ENCODE data around the gene CAMLG. TPM values are rescaled to one million over a fixed set of nuclear protein-coding genes. Genes with fewer than 3 reads are reported as not detected.

CAMLG gene
- total and polyA plus RNA-seq, 9 of the 15 experiments (the other 6 are each of a cell fraction or from before 2014, with no cell fraction given): 11.3 to 22.0 (median 16.3) TPM

DNA sequence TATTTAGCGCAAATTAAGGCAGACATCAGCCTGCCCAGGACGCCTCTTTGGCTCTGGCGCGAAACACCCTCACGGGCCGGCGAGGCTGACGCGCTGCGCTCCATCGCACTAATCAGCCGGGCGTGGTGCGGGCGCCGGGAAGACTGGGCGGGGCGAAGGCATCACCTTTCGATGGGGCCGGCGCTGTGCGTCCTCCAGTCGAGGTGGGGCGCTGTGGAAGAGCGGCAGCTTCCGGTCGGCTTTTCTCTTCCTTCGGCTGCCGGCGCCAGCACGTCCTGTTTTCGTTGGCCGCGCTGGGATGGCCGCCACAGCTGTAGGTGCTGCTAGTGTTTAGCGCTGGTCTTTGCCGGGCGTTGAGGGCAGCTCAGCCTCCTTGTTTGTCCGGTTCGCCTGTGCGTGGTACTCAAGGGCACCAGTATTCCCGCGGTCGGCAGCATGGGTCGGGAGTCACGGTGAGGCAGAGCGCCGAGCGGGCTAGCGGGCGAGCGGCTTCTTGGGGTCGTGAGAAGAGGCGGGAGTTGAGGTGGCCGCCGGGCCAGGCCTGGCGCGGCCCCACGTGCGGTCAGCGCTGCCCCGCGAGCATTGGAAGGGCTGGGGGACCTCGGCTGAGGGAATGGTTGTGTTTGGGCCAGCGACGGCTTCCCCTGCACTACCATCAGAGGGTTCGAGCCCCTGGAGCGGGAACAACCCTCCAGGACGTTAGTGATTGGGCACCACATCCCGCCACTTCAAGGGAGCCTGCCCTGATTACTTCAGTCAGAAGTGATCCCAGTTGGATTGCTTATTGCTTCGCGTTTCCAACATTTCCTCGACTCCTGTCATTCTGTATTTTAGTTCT lies 20.4 kb downstream of the CAMLG start, which contains the start of gene DDX46 (continued):
- TF ChIP-seq TARDBP (IDR thresholded peaks at IDR 0.05): peak; percentile 13; the same call in 1 of the 2 replicates
- no peak for TF ChIP-seq ZNF354B (CRISPR knock-in tag; IDR thresholded peaks at IDR 0.05)
- TF ChIP-seq SMAD4 (CRISPR knock-in tag; conservative IDR thresholded peaks at IDR 0.05): peak; percentile 70
- TF ChIP-seq PML (IDR thresholded peaks at IDR 0.05; ENCODE audit: low read length): peak; percentile 86
- TF ChIP-seq GATAD2B (IDR thresholded peaks at IDR 0.05; ENCODE audit: borderline replicate concordance): peak; percentile 26; the same call in 1 of the 2 replicates
- TF ChIP-seq, protein P1, sequence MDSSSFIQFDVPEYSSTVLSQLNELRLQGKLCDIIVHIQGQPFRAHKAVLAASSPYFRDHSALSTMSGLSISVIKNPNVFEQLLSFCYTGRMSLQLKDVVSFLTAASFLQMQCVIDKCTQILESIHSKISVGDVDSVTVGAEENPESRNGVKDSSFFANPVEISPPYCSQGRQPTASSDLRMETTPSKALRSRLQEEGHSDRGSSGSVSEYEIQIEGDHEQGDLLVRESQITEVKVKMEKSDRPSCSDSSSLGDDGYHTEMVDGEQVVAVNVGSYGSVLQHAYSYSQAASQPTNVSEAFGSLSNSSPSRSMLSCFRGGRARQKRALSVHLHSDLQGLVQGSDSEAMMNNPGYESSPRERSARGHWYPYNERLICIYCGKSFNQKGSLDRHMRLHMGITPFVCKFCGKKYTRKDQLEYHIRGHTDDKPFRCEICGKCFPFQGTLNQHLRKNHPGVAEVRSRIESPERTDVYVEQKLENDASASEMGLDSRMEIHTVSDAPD (CRISPR knock-in tag; IDR thresholded peaks at IDR 0.05): no peak
- TF ChIP-seq, protein P2, sequence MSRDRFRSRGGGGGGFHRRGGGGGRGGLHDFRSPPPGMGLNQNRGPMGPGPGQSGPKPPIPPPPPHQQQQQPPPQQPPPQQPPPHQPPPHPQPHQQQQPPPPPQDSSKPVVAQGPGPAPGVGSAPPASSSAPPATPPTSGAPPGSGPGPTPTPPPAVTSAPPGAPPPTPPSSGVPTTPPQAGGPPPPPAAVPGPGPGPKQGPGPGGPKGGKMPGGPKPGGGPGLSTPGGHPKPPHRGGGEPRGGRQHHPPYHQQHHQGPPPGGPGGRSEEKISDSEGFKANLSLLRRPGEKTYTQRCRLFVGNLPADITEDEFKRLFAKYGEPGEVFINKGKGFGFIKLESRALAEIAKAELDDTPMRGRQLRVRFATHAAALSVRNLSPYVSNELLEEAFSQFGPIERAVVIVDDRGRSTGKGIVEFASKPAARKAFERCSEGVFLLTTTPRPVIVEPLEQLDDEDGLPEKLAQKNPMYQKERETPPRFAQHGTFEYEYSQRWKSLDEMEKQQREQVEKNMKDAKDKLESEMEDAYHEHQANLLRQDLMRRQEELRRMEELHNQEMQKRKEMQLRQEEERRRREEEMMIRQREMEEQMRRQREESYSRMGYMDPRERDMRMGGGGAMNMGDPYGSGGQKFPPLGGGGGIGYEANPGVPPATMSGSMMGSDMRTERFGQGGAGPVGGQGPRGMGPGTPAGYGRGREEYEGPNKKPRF (IDR thresholded peaks at IDR 0.05; ENCODE audit: low read depth, low read length): no peak
- TF ChIP-seq, protein P3, sequence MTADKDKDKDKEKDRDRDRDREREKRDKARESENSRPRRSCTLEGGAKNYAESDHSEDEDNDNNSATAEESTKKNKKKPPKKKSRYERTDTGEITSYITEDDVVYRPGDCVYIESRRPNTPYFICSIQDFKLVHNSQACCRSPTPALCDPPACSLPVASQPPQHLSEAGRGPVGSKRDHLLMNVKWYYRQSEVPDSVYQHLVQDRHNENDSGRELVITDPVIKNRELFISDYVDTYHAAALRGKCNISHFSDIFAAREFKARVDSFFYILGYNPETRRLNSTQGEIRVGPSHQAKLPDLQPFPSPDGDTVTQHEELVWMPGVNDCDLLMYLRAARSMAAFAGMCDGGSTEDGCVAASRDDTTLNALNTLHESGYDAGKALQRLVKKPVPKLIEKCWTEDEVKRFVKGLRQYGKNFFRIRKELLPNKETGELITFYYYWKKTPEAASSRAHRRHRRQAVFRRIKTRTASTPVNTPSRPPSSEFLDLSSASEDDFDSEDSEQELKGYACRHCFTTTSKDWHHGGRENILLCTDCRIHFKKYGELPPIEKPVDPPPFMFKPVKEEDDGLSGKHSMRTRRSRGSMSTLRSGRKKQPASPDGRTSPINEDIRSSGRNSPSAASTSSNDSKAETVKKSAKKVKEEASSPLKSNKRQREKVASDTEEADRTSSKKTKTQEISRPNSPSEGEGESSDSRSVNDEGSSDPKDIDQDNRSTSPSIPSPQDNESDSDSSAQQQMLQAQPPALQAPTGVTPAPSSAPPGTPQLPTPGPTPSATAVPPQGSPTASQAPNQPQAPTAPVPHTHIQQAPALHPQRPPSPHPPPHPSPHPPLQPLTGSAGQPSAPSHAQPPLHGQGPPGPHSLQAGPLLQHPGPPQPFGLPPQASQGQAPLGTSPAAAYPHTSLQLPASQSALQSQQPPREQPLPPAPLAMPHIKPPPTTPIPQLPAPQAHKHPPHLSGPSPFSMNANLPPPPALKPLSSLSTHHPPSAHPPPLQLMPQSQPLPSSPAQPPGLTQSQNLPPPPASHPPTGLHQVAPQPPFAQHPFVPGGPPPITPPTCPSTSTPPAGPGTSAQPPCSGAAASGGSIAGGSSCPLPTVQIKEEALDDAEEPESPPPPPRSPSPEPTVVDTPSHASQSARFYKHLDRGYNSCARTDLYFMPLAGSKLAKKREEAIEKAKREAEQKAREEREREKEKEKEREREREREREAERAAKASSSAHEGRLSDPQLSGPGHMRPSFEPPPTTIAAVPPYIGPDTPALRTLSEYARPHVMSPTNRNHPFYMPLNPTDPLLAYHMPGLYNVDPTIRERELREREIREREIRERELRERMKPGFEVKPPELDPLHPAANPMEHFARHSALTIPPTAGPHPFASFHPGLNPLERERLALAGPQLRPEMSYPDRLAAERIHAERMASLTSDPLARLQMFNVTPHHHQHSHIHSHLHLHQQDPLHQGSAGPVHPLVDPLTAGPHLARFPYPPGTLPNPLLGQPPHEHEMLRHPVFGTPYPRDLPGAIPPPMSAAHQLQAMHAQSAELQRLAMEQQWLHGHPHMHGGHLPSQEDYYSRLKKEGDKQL (CRISPR knock-in tag; IDR thresholded peaks at IDR 0.05; ENCODE audit: borderline replicate concordance): no peak
- TF ChIP-seq ZNF507 (tag; conservative IDR thresholded peaks at IDR 0.05): no peak
- no peak for TF ChIP-seq ZNF696 (CRISPR knock-in tag; conservative IDR thresholded peaks at IDR 0.05)
- TF ChIP-seq SOX6 (IDR thresholded peaks at IDR 0.05): peak; percentile 71
- TF ChIP-seq EP400 (IDR thresholded peaks at IDR 0.05): peak; percentile 94
- TF ChIP-seq, protein P4, sequence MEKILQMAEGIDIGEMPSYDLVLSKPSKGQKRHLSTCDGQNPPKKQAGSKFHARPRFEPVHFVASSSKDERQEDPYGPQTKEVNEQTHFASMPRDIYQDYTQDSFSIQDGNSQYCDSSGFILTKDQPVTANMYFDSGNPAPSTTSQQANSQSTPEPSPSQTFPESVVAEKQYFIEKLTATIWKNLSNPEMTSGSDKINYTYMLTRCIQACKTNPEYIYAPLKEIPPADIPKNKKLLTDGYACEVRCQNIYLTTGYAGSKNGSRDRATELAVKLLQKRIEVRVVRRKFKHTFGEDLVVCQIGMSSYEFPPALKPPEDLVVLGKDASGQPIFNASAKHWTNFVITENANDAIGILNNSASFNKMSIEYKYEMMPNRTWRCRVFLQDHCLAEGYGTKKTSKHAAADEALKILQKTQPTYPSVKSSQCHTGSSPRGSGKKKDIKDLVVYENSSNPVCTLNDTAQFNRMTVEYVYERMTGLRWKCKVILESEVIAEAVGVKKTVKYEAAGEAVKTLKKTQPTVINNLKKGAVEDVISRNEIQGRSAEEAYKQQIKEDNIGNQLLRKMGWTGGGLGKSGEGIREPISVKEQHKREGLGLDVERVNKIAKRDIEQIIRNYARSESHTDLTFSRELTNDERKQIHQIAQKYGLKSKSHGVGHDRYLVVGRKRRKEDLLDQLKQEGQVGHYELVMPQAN (IDR thresholded peaks at IDR 0.05; ENCODE audit: borderline replicate concordance): peak; percentile 97
- TF ChIP-seq RAD51 (IDR thresholded peaks at IDR 0.05; ENCODE audit: borderline replicate concordance, low read depth): no peak
- no peak; the same call in 1 of the 2 replicates for TF ChIP-seq GATA2 (CRISPR knock-in tag; IDR thresholded peaks at IDR 0.05)
- no peak for TF ChIP-seq ZKSCAN8 (CRISPR knock-in tag; IDR thresholded peaks at IDR 0.05)
- no peak for TF ChIP-seq NCOA6 (IDR thresholded peaks at IDR 0.05)

All from K562 (cell line).